Neural progenitor cell (in vitro differentiated cells): Measurements from ENCODE around the gene BRCC3.

Experiments
- CTCF ChIP-seq: fragments of 200-600 bp; sonication (generic); IDR thresholded peaks from 2 replicates; pipeline ENCODE4 v1.5.1; 2017; ENCODE audit warnings: antibody characterized with exemption, mild to moderate bottlenecking
- EZH2 ChIP-seq: fragments of 200-600 bp; sonication (generic); IDR thresholded peaks from 2 replicates; pipeline ENCODE4 v1.6.1; 2017; ENCODE audit warnings: antibody characterized with exemption, mild to moderate bottlenecking, moderate library complexity
- EZH2phosphoT487 ChIP-seq: fragments of 200-600 bp; sonication (generic); IDR thresholded peaks from 2 replicates; pipeline ENCODE4 v1.6.1; 2017; ENCODE audit warnings: antibody characterized with exemption

- TF ChIP-seq CTCF (peak; percentile 71), EZH2phosphoT487 (no peak), EZH2 (no peak)
Measured at GRCh38 chrX:155094468-155095061, 23.3 kb downstream of the BRCC3 start.
